Left lobe of liver (tissue), 2 donors: ENCODE measurements around the gene CDH26. TPM values are rescaled to one million over a fixed set of nuclear protein-coding genes. Genes with fewer than 3 reads are reported as not detected.

ENCODE experiments used
- ATAC-seq: fragments of 200-7000 bp; cut with Tn5 transposase; one replicate; pipeline ENCODE4 v1.9.1; 2020; ENCODE audit warnings: mild to moderate bottlenecking, moderate library complexity
- DNase-seq: peaks from one replicate; pipeline ENCODE4 v3.0.0-alpha.2; 2020; ENCODE audit warnings: low spot score
- total RNA-seq: library from RNA; stranded (reverse); gene quantifications from one replicate; pipeline ENCODE4 v1.2.1, GENCODE V29; 2021
- donor health status: DM: no; HTN: no; CAD: no; lungs with moderate emphysema.
- donor health status: DM: no; HTN: yes; CAD: no.

CDH26 gene
- total RNA-seq, 1 donor from 2014 or later = 0.38 TPM

DNA sequence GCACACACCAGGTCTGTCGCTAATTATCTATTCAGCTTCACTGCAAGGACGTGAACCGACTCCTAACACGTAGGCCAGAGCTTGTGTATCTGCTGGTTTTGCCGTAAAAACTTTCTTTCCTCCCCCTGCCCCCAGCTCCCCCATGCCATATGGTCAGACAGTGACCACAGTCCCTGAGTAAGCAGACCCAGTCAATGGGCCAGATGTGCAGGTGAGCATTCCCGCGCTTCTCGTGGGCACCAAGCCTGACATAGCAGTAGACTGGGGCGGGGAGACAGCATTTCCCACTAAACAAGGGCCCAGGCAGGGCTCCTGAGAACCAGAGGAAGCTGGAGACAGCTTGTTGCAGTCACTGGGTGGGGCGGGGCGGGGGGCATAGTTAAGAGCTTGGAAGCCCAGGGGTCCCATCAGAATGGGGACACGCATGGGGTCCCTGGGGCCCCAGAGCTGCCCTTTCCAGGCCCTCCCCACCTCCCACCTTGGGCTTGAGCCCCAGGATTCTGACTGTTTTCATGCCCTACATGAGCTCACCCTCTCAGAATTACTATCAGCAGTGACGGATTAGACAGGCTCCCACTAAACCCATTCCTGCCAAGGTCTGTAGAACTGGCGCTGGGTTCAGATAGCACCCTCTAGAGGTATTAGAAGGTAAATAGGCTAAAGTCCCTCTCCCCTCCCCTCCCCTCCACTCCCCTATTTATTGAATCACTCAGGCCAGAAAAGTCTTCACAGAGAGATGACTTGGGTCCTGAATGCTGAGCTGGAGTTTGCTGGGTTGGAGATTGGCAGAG, 51.8 kb downstream of the CDH26 start:
- no peak for ATAC-seq
- no peak for DNase-seq

- no peak for ATAC-seq
- no peak for DNase-seq
Measured at GRCh38 chr20:60010689-60011458, 52.7 kb downstream of the CDH26 start.

DNA sequence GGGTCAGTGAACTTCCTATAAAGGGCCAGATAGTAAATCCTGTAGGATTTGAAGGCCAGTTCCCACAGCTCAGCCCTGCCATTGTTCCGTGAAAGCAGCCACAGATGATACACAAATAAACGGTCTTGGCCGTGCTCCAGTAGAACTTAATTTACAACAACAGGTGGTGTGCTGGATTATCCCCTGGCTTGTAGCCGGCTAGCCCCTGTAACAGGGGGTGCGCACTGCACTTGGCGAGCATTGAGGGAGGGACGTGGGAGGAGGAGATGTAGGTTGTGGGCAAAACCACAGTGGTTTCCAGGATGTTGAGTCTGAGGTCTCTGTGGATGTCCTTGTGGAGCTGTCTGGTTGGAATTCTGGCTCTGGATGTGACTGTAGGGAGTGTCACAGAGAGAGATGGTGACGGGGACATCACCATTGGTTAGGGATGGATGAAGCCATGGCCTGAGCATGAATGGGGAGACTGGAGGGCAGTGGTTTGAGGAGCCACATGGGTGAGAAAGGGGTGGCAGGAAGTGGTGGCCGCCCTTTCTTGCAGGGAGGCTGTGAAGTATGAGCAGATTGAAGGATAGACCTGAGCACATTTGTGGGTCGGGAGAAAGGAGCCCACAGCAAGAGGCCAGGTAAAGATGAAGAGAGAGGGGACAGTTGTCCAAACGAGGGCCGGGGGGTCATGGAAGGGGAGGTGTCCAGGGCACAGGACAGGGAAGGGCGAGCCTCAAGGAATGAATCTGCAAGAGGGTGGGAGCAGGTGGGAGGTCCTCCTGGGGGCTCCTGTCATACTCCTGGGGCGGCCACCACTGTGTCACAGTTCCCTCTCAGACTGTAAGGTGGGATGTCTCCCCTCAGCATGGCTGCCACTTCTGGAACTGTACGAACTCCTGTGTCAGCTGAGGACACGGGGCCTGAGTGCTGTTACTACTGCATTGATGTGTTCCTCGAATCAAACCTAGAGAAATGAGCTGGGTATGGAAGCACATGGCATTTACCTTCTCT, 53.6 kb downstream of the CDH26 start:
- no peak for DNase-seq
- ATAC-seq = no peak

DNA sequence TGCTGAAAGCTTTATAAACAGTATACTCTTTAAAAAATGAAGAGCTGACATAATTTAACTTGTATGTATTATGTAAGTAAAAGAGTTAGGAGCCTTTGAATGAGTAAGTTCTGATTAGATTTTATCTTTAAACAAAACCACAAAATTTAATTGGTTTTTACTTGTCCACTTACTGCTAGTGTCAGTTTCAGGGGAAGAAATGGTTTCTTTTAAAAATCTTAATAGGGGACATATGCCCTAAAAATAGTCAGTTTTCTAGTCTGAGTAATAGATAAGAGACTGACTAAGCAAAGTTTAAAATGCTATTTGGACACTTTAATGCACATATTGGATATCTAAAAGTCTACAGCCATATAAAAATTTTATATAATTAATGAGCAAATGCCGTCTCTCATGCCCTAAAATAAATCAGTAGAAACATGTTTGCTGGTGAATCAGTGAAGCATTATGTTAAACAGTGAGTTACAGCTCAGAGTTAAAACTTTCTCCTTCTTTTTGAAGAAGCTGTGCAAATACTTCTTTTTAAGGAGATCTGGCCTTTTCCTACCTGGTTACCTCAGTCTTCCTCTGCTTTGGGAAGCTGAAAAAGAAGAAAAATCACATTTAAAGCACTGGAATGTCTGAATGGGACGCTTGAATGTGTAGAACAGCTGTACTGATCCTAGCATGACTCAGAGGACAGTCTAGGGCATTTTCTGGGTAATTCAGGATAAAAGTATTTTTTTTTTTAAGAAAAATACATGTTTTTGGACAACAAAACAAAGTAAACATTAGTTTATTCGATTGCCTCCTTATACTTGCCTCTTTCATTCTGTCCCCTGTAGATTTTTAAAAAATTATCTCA, 55.3 kb downstream of the CDH26 start:
- ATAC-seq = no peak

DNA sequence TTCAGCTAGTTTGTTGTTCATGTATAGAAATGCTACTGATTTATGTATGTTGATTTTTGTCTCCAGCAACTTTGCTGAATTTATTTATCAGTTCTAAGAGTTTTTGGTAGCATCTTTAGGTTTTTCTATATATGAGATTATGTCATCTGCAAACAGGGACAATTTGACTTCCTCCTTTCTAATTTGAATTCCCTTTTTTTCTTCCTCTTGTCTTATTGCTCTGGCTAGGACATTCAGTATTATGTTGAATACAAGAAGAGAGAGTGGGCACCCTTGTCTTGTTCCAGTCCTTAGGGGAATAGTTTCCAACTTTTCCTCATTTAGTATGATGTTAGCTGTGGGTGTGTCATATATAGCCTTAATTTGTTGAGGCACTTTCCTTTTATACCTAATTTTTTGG, 58.2 kb downstream of the CDH26 start:
- no peak for ATAC-seq

More for the DNA sequence above, 55.3 kb downstream of the CDH26 start:
- no peak for DNase-seq

GRCh38 chr20:60020251-60020650, 62.0 kb downstream of the CDH26 start:
- DNase-seq (no peak), ATAC-seq (no peak)

More for the DNA sequence above, 58.2 kb downstream of the CDH26 start:
- DNase-seq = no peak

DNA sequence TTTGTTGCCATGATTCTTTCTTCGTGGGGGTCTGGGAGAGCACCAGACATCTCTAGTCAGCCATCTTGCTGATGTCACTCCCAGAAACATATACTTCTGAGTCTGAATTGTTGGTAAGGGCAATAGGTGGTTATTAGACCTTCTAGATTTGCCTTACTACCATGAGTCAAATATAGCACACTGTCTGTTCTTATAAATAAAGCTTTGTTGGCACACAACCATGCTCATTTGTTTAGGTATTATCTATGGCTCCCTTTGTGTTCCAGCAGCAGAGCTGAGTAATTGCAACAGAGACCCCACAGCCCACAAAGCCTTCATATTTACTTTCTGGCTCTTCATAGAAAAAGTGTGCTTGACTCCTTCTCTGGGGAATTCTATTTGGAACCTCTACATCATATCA, 62.9 kb downstream of the CDH26 start:
- DNase-seq (no peak), ATAC-seq (no peak)

GRCh38 chr20:60022849-60023248, 64.6 kb downstream of the CDH26 start:
- DNase-seq (no peak), ATAC-seq (no peak)

GRCh38 chr20:60024245-60024644, 66.0 kb downstream of the CDH26 start:
- DNase-seq (no peak), ATAC-seq (no peak)

DNA sequence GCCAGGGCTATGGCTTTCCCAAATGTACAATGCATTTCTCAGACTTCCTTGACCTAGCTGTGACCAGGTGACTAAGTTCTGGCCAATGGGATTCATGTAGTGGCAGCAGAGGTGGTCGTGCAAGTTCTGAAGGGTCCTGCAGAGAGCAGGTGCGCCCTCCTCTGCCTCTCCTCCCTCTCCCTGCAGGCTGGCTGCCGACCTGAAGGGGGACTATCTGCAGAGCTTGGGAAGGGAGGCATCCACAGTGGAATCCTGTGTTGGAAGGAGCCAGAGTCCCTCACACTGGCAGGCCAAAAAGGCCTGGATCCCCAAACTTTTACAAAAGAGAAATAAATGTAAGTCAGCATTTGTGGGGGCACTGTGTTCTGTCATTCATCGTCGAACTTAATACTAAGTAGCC, 66.6 kb downstream of the CDH26 start:
- DNase-seq (no peak), ATAC-seq (no peak)

GRCh38 chr20:60026010-60026409, 67.8 kb downstream of the CDH26 start:
- ATAC-seq = no peak
- no peak for DNase-seq

DNA sequence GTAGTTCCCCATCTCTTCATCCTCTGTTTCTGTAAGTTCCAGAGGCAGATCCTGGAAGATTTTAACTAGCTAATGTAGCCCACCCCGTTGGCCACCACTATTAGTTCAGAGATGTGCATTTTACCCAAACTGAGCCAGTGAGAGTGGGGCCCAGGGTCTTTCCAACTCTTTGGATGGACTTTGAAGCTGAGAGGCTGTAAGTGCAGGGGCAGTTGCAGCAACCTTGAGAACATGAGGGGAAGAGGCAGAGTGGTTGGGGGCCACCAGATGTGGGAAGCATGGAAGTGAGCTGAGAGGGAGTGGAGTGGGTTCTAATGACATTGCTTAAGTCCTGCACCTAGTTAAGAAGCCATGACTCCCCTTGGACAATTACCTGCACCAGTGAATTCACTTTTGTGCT, 72.2 kb downstream of the CDH26 start:
- DNase-seq (no peak), ATAC-seq (no peak)

DNA sequence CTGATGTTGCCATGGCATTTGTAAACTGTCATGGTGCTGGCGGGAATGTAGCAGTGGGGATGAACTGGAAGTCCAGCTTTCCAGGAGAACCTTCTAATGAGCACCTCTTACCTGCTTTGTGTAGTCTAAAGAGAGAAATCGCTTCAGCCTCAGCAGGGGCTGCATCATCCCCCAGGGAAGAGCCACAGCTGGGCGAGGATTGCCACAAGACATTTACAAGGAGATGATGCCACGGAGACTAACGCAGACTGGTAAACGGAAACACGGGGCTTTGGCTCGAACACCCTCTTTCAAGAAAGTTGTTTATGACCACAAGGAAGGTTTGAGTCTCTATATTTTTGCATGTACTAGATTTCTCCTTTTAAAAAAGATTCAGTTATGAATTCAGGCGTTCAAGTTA, 72.9 kb downstream of the CDH26 start:
- ATAC-seq (no peak), DNase-seq (no peak)

DNA sequence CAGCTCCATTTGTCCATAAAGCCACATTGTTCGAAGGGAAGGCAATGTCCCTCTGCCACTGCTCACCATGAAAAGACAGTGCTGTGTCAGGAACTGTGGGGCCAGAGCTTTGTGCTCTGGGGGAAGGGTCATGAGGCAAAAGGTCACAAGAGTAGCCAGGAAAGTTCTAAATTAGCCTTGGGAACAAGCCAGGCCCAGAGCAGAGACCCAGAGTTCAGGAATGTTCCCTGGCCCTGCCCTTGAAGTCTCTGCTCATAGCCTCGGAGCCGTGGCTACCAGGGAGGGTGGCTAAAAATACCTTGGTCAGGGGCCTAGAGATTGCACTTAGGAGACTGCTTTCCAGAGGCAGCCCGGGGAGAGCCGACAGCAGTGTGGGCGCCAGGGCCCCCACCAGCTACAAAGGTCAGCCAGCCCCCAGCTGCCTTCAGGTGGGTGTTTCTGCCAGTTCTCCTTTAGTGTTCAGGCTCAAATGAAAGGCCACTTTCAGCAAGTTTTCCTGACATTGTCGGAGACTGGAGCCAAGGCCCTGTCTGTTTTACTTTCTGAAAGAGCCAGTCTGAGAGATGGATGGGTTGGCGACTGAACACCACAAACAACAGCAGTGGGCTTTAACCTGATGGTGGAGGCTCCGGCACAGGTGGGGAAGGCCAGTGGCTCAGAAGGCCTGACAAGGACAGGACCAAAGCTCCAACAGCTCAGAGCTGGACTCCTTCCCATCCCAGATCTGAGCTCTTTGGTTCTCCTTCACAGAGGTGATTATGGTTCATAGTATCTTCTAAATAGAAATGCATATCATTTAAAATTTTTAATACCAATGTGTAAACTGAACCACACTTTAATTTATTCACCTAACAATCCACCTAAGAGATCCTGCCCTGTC, 76.2 kb downstream of the CDH26 start:
- ATAC-seq (peak; percentile 92), DNase-seq (peak; percentile 58)

GRCh38 chr20:60035486-60035885, 77.3 kb downstream of the CDH26 start:
- DNase-seq = no peak

DNA sequence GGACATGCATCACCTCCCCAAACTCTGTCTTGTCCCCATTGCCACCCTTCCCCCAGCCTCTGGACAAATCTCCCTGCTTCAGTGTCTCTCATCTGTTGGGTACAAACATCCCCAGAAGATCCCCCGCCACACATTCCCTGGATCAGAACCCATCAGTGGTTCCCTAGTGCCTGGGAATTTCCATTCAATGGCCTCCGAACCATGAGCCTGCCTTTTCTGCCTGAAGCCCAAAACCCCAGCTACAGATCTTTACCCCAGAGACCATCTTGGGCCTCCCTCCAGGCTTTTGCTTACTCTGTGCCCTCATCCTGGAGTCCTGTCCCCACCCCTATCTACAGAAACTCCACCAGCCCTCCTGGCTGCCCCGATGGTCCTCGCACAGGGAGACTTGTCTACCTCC, 78.1 kb downstream of the CDH26 start:
- ATAC-seq (no peak), DNase-seq (no peak)

More at GRCh38 chr20:60035486-60035885, 77.3 kb downstream of the CDH26 start:
- ATAC-seq = no peak

DNA sequence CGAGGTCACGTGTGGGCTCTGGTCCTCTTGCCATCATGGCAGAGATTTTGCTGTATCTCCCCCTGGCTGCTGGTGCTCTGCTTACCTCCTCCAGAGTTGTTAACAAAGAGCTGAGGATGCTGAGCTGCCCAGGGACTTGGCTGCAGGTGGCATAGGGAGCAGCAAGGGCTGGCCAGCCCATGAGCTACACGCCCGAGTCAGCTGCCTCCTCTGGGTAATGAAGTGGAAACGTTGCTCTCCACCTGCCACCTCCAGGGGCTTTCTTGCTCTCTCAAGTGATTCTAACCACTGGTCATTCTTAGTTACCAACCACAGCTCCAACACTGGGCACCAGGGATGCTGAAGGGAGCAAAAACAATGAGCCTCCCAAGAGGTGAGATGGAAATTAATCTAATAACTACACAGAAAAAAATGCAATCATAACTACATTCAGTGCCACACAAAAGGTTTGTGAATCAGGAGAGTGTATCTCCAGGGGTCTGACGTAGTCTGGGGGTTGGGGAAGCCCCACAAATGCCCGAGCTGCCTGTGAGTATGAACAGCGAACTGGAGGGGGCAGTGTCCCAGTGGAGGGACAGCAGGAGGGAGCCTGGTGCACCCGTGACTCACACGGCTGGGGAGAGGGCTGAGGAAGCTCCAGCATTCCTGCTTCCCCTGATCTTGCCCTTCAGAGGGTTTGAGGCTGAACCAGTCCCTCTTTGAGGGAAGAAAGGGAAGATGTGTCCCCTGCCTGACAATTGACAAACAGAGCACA, 78.7 kb downstream of the CDH26 start:
- DNase-seq = no peak
- ATAC-seq = no peak

DNA sequence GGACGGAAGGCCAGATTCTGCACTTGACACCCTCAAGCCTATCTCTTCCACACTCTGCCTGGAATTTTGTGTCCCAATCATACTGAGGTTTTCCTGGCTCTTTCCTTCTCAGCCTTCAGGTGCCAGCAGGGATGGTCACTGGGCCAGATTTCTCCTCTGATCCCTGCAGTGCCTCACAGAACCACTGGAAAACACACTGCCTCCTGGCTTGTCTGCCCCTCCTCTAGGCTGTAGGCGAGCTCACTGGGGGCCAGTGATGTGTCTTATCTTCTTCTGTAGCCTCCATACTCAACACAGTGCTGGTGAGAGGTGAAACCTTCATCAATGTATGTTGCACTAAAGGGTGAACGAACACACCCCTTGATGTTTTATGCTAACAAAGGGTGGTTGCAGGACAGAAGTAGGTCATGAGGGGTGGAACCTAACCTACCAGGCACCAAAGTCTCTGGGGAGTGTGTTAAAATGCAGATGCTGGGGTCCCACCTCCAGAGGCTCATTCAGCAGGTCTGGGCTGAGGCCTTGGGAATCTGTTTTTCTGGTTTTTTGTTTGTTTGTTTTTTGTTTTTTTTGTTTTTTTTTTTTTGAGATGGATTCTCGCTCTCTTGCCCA, 80.3 kb downstream of the CDH26 start:
- DNase-seq (no peak), ATAC-seq (no peak)
